RKO (cell line): ENCODE data around the gene ATXN10.

Experiments used
- DNase-seq: peaks from one replicate; pipeline ENCODE4 v3.0.0-alpha.2; 2016; ENCODE audit warnings: low spot score

ATXN10 gene

DNA sequence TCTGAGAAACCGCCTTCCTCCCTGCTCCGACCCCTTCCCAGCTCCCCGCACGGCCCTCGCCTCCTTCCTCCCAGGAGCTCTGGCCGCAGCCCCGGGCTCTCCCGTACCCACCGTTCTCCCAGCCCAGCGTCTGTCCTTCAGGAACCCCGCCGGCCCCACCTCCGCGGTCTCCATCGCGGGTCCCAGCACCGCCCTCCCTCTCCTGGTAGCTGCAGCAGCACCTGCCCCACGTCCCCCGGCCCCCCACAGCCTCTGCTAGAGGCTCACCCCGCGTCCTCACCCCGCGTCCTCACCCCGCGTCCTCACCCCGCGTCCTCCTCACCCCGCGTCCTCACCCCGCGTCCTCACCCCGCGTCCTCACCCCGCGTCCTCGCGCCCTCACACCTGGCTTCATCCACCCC lies 219.4 kb downstream of the ATXN10 start:
- DNase-seq, result no peak

- DNase-seq, result no peak
These were observed 219.9 kb downstream of the ATXN10 start for GRCh38 chr22:45891471-45891995.

DNA sequence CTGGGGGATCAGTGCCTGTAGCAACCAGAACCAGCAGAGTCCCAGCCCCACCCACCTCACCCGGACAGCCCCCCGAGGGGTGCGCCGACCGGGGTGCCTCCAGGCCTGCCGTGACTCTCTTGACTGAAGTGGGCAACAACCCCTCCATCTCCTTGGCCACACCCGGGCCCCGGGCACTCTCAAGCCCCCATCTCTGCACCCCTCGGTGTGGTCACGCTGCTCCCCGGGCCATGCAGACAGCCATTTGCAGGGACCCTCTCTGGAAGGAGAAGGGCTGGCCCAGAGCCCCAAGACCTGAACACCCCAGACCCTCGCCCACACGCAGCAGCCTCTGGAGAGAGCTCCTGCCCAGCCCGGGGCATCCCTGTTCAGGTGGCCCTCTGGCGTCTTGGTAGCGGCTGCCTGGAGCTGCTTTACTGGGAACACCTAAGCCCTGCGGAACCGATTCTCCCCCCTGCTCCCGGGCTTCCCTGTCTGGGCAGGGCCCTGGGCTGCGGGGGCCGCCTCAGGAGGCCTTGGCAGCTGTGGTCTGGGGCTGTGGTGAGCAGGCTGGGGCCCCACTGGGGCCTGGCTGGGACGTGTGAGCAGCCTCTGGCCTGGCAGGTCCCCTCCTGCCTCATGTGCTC lies 220.5 kb downstream of the ATXN10 start:
- no peak for DNase-seq

- DNase-seq, result no peak
These were observed 221.2 kb downstream of the ATXN10 start for GRCh38 chr22:45892681-45893461.

- no peak for DNase-seq
These were observed 221.9 kb downstream of the ATXN10 start for GRCh38 chr22:45893516-45893915.
